ENCODE data around the gene ERP44.
"Not testable (repeated sequence)": the region's sequence is repeated elsewhere in the genome, so short reads cannot be mapped to it uniquely, and the experiment has no call there.

GRCh38 chr9:100145976-100146375, 47.2 kb upstream of the ERP44 start:
- TF ChIP-seq, protein P1, sequence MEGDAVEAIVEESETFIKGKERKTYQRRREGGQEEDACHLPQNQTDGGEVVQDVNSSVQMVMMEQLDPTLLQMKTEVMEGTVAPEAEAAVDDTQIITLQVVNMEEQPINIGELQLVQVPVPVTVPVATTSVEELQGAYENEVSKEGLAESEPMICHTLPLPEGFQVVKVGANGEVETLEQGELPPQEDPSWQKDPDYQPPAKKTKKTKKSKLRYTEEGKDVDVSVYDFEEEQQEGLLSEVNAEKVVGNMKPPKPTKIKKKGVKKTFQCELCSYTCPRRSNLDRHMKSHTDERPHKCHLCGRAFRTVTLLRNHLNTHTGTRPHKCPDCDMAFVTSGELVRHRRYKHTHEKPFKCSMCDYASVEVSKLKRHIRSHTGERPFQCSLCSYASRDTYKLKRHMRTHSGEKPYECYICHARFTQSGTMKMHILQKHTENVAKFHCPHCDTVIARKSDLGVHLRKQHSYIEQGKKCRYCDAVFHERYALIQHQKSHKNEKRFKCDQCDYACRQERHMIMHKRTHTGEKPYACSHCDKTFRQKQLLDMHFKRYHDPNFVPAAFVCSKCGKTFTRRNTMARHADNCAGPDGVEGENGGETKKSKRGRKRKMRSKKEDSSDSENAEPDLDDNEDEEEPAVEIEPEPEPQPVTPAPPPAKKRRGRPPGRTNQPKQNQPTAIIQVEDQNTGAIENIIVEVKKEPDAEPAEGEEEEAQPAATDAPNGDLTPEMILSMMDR (IDR thresholded peaks at IDR 0.05; ENCODE audit: low read depth, low read length, poor library complexity, severe bottlenecking): not testable (repeated sequence)
- TF ChIP-seq EZH2phosphoT487 (IDR thresholded peaks at IDR 0.05; ENCODE audit: borderline replicate concordance, low read length): not testable (repeated sequence)

Measured in DOHH2 (cell line).